ENCODE results near the gene MIF.
A peak's percentile ranks its signal among the peaks of the same experiment; 100 is the strongest.

The MIF gene

DNA sequence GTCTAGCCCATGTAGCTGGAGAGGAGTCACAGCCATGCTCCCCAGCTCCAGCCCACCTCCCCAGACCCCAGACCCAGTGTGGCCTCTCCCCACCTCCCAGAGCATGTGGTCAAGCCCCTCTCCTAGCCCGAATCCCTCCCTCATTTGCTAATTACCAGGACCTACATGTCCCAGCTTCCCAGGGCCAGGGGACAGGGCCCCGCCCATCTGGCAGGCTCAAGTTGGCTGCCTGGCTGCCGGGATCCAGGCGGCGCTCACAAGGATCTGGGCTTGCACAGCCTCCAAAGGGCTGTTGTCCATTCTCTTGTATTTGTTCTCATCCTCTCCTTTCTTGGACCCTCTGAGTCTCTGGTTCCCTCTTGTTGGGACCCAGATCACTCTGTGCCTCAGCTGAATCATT, 4.6 kb upstream of the MIF start:
- Mint-ChIP-seq H3K4me3 (no peak overlapping the region), H3K9me3 (no peaks in the 10 kb centered on the region), H3K27me3 (no peaks in the 10 kb centered on the region), H3K36me3 (ENCODE audit: insufficient read depth) (peaks cover 13% of the 10 kb centered on the region), H3K27ac (no peak overlapping the region), H3K4me1 (ENCODE audit: low read depth in 2 of 2) (peaks cover 11 to 17% of the 10 kb centered on the region in 2 donors)
- no peak for DNase-seq
- no peak for ATAC-seq (replicated peaks)

DNA sequence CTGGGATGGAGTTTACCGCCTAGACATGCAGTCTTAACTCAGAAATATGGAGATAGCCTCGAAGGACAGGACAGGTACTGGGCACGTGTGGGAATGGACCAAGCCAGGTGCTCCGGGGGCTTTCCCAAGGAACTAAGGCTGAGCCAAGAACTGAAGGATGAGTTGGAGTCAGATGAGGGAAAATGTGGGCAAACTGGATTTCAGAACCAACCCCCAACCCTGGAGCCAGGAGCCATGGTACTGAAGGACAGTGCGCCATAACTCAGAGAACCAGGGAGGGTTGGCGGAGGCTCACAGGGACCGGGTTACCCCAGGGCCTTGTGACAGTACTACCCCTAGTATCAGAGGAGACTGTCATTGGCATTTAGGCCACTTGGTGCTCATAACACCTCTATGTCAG, 2.5 kb upstream of the MIF start:
- peak overlapping the region in 1 of 2 donors; percentile 23 for H3K27ac Mint-ChIP-seq
- peaks cover 19 to 28% of the 10 kb centered on the region in 2 donors for H3K4me1 Mint-ChIP-seq (ENCODE audit: low read depth in 2 of 2)
- no peaks in the 10 kb centered on the region for H3K9me3 Mint-ChIP-seq
- no peaks in the 10 kb centered on the region for H3K27me3 Mint-ChIP-seq
- peaks cover 27% of the 10 kb centered on the region for H3K36me3 Mint-ChIP-seq (ENCODE audit: insufficient read depth)
- peak overlapping the region; percentile 38 to 63 for H3K4me3 Mint-ChIP-seq
- DNase-seq (no peak), ATAC-seq (replicated peaks) (no peak)

DNA sequence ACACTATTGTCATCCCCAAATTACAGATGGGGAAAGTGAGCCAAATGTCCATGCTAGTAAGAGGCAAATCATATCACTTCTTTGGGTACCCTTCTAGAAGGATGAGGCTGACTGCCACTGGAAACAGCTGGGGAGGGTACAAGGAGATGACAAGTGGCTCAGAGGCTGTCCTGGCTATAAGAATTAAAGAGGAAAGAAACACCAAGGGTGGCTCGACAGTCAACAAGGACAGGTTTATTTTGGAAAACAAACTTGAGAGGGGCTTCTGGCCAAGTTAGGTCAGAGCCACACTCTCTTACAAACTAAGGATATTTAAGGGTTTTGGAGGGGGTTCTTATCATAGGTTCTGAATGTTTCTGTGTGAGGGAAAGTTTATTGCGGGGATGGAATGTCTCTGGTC, 2.1 kb upstream of the MIF start:
- Mint-ChIP-seq H3K4me1 (ENCODE audit: low read depth in 2 of 2) (peaks cover 19 to 28% of the 10 kb centered on the region in 2 donors), H3K27me3 (no peaks in the 10 kb centered on the region), H3K27ac (peak overlapping the region in 1 of 2 donors; percentile 23), H3K4me3 (peak overlapping the region; percentile 38 to 63), H3K9me3 (no peaks in the 10 kb centered on the region), H3K36me3 (ENCODE audit: insufficient read depth) (peaks cover 29% of the 10 kb centered on the region)
- no peak for ATAC-seq (replicated peaks)
- DNase-seq = no peak

- Mint-ChIP-seq H3K36me3 (ENCODE audit: insufficient read depth) (peaks cover 34% of the 10 kb centered on the region), H3K9me3 (no peaks in the 10 kb centered on the region), H3K27ac (peak overlapping the region; percentile 95 to 96), H3K4me3 (peak overlapping the region; percentile 94 to 97), H3K4me1 (ENCODE audit: low read depth in 2 of 2) (peaks cover 19 to 28% of the 10 kb centered on the region in 2 donors), H3K27me3 (no peaks in the 10 kb centered on the region)
- ATAC-seq (replicated peaks) (no peak), DNase-seq (no peak)
Observed at GRCh38 chr22:23892706-23893105, 1.5 kb upstream of the MIF start.

- H3K36me3 Mint-ChIP-seq (ENCODE audit: insufficient read depth) = peaks cover 35% of the 10 kb centered on the region
Observed at GRCh38 chr22:23893121-23893944, 850 bp upstream of the MIF start.

DNA sequence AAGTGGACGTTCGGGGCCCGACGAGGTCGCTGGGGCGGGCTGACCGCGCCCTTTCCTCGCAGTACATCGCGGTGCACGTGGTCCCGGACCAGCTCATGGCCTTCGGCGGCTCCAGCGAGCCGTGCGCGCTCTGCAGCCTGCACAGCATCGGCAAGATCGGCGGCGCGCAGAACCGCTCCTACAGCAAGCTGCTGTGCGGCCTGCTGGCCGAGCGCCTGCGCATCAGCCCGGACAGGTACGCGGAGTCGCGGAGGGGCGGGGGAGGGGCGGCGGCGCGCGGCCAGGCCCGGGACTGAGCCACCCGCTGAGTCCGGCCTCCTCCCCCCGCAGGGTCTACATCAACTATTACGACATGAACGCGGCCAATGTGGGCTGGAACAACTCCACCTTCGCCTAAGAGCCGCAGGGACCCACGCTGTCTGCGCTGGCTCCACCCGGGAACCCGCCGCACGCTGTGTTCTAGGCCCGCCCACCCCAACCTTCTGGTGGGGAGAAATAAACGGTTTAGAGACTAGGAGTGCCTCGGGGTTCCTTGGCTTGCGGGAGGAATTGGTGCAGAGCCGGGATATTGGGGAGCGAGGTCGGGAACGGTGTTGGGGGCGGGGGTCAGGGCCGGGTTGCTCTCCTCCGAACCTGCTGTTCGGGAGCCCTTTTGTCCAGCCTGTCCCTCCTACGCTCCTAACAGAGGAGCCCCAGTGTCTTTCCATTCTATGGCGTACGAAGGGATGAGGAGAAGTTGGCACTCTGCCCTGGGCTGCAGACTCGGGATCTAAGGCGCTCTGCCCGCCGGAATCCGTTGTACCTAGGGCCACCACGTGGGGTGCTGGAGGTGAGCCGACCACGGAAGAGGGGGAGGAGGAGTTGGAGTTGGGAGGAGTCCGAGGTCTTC, 771 bp downstream of the MIF start:
- DNase-seq (peak; percentile 41 to 48 (median 44)), ATAC-seq (replicated peaks) (peak; percentile 38)
- peaks cover 38% of the 10 kb centered on the region for H3K36me3 Mint-ChIP-seq (ENCODE audit: insufficient read depth)
- no peaks in the 10 kb centered on the region for H3K9me3 Mint-ChIP-seq
- H3K27me3 Mint-ChIP-seq = no peaks in the 10 kb centered on the region
- H3K4me3 Mint-ChIP-seq = peak overlapping the region; percentile 94 to 97
- H3K27ac Mint-ChIP-seq = peak overlapping the region; percentile 95 to 96
- H3K4me1 Mint-ChIP-seq (ENCODE audit: low read depth in 2 of 2) = peaks cover 19 to 28% of the 10 kb centered on the region in 2 donors

More at GRCh38 chr22:23893121-23893944, 850 bp upstream of the MIF start:
- peak overlapping the region; percentile 95 to 96 for H3K27ac Mint-ChIP-seq
- H3K27me3 Mint-ChIP-seq = no peaks in the 10 kb centered on the region
- no peak for ATAC-seq (replicated peaks)
- peaks cover 19 to 28% of the 10 kb centered on the region in 2 donors for H3K4me1 Mint-ChIP-seq (ENCODE audit: low read depth in 2 of 2)
- DNase-seq = no peak
- peak overlapping the region; percentile 94 to 97 for H3K4me3 Mint-ChIP-seq
- H3K9me3 Mint-ChIP-seq = no peaks in the 10 kb centered on the region

DNA sequence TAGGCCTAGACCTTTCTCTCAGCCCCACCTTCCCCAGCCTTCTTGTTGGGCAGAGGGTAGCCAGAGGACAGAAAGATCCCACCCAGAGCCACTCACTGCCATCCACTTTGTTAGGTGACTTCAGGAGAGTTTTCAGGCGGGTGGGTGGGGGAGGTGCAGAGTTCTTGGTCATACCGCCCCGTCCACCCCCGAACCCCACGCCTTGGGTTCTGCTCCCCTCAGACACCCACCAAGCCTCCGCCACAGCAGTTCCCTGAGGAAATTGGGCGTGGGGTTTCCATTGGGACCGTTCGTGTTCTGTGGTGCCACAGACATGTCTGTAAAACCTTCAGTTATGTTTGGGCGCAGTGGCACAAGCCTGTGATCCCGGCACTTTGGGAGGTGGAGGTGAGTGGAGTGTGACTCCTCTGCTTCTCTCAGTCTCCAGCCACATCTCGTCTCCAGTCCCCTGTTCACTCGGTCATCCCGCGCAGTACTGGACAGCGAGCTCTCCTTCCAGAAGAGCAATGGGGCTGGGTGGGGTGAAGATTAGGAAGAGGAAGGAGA, 1.5 kb downstream of the MIF start:
- no peak for ATAC-seq (replicated peaks)
- Mint-ChIP-seq H3K4me3 (peak overlapping the region; percentile 94 to 97), H3K27ac (peak overlapping the region; percentile 95 to 96), H3K9me3 (no peaks in the 10 kb centered on the region), H3K27me3 (no peaks in the 10 kb centered on the region), H3K36me3 (ENCODE audit: insufficient read depth) (peaks cover 38% of the 10 kb centered on the region), H3K4me1 (ENCODE audit: low read depth in 2 of 2) (peaks cover 19 to 28% of the 10 kb centered on the region in 2 donors)
- no peak for DNase-seq

DNA sequence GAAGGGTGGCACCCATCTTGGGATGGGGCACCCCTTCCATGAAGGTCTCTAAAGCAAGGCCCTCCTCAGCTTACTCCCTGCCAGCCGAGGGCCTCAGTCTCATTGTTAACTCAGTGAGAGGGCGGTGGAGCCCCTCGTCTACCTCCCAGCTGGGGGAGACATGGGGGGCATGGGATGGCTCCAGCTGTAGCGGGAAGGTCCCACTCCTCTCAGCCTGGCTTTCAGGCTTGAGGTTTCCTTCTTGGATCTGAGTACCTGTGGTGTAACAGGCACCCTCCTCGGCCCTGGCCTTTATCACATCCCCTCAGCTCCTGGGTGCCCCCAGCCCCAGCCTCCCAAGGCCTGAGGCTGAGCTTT, 2.0 kb downstream of the MIF start:
- no peaks in the 10 kb centered on the region for H3K9me3 Mint-ChIP-seq
- H3K36me3 Mint-ChIP-seq (ENCODE audit: insufficient read depth) = peaks cover 38% of the 10 kb centered on the region
- peak overlapping the region; percentile 94 to 97 for H3K4me3 Mint-ChIP-seq
- DNase-seq (no peak), ATAC-seq (replicated peaks) (no peak)
- H3K27me3 Mint-ChIP-seq = no peaks in the 10 kb centered on the region
- H3K27ac Mint-ChIP-seq = peak overlapping the region; percentile 95 to 96
- H3K4me1 Mint-ChIP-seq (ENCODE audit: low read depth in 2 of 2) = peaks cover 19 to 28% of the 10 kb centered on the region in 2 donors

DNA sequence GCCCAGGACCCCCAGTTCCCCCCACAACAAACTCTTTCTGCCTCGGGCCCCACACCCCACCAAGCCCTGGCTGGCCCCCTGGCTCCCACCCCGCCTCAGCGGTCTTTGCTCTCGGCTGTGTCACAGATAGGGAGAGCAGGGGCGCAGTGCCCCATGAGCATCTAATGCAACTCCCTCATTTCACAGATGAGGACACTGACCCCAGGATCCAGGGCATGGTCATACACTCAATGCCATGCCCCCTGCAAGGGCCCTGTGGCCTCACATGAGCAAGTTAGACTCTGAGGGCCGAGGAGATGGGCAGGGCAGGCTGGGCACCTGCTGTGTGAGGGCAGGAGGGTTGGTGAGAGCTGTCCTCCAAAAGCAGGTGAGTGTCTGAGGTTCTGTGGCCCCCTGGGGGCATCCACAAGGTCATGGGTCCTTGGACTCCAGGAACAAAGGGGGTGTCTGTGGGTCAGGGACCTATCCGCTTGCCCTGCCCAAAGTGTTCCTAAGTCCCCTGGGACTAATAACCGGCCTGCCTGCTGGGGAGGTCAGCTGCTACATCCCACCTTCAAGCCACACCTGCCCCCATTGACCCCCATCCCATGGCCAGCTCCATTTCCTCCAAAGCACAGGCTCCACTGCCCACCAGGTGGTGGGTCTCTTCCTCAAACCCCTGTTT, 2.5 kb downstream of the MIF start:
- Mint-ChIP-seq H3K27me3 (no peaks in the 10 kb centered on the region), H3K36me3 (ENCODE audit: insufficient read depth) (peaks cover 38% of the 10 kb centered on the region)

DNA sequence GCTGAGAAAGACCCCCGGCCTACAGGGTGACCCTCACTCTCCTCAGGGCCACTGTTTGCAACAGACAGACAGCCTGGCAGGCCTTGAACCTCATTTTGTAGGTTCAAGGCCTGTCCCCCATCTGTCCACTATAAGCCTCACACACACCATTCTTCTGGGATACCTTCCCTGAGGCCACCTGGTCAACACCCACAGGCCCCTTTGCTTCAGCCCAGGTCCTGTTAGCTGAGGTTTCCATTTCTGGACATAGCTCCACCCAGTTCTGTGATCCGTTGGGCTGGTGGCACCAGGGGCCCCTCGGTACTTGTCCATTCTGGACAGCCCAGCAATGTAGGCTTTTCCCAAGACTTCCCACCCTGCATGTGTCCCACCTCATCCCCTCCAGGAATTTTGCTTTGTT, 3.1 kb downstream of the MIF start:
- no peaks in the 10 kb centered on the region for H3K27me3 Mint-ChIP-seq
- peaks cover 19 to 28% of the 10 kb centered on the region in 2 donors for H3K4me1 Mint-ChIP-seq (ENCODE audit: low read depth in 2 of 2)
- peaks cover 35% of the 10 kb centered on the region for H3K36me3 Mint-ChIP-seq (ENCODE audit: insufficient read depth)
- DNase-seq (no peak), ATAC-seq (replicated peaks) (no peak)
- H3K9me3 Mint-ChIP-seq = no peaks in the 10 kb centered on the region
- peak overlapping the region in 1 of 2 donors; percentile 36 for H3K4me3 Mint-ChIP-seq
- no peak overlapping the region for H3K27ac Mint-ChIP-seq

More for the DNA sequence above, 2.5 kb downstream of the MIF start:
- H3K9me3 Mint-ChIP-seq = no peaks in the 10 kb centered on the region
- H3K4me1 Mint-ChIP-seq (ENCODE audit: low read depth in 2 of 2) = peaks cover 19 to 28% of the 10 kb centered on the region in 2 donors
- DNase-seq (no peak), ATAC-seq (replicated peaks) (no peak)
- H3K27ac Mint-ChIP-seq = no peak overlapping the region
- peak overlapping the region in 1 of 2 donors; percentile 36 for H3K4me3 Mint-ChIP-seq

GRCh38 chr22:23898006-23898974, 4.1 kb downstream of the MIF start:
- Mint-ChIP-seq H3K4me1 (ENCODE audit: low read depth in 2 of 2) (peaks cover 18 to 22% of the 10 kb centered on the region in 2 donors), H3K9me3 (no peaks in the 10 kb centered on the region), H3K27me3 (no peaks in the 10 kb centered on the region), H3K27ac (no peak overlapping the region), H3K36me3 (ENCODE audit: insufficient read depth) (peaks cover 32% of the 10 kb centered on the region), H3K4me3 (no peak overlapping the region)
- ATAC-seq (replicated peaks) (no peak), DNase-seq (no peak)

GRCh38 chr22:23899042-23899745, 5.0 kb downstream of the MIF start:
- H3K4me3 Mint-ChIP-seq = no peak overlapping the region
- peaks cover 10 to 14% of the 10 kb centered on the region in 2 donors for H3K4me1 Mint-ChIP-seq (ENCODE audit: low read depth in 2 of 2)
- ATAC-seq (replicated peaks) (no peak), DNase-seq (no peak)
- H3K27ac Mint-ChIP-seq = no peak overlapping the region
- H3K9me3 Mint-ChIP-seq = no peaks in the 10 kb centered on the region
- peaks cover 27% of the 10 kb centered on the region for H3K36me3 Mint-ChIP-seq (ENCODE audit: insufficient read depth)
- H3K27me3 Mint-ChIP-seq = peaks cover 0 to 7% of the 10 kb centered on the region in 2 donors
